ENCODE results near the gene LRIG2.
"Not testable (repeated sequence)": the region's sequence is repeated elsewhere in the genome, so short reads cannot be mapped to it uniquely, and the experiment has no call there.

Gene LRIG2

GRCh38 chr1:113072141-113072756 is 749 bp upstream of the LRIG2 start:
- no peak for ATAC-seq

DNA sequence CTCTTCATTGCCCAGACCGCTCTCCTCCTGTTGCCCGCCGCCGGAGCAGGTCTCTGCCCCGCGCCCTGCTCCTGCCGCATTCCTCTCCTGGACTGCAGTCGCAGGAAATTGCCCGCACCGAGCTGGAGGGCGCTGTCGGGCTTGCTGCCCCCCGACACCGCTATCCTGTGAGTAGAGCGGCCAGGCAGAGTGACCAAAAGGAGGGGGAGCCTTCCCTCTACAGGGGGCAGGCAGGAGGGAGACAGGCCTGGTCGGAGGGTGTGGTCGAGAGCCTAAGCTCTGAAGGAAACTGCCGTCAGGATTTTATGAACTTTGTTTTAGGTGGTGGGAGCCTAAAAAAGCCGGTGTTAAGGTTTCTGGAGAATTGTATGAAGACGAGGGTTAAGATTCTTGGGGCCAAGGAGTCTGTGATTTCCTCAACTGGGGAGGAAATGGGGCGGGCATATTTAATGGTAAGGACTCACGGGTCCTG is 517 bp downstream of the LRIG2 start:
- peak in 1 of 2 donors; percentile 0 for ATAC-seq

DNA sequence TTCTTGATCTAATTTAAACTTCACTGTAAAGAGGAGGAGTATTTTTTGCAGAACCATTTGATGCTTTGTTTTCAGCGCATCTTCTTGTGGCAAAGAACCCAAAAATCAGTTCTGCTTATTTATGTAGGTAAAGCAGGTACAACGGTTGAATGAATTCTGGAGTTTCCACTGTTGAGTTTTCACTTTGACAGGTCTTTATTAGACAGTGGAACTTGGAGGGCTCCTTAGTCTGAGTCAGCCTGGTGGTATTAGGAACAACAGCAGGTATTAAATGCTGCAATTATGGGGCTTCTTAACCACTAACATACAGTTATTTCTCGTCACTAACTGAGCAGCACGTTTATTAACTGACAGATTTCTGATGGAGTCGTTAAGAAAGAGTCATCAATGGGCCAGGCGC is 1.2 kb downstream of the LRIG2 start:
- no peak for ATAC-seq

GRCh38 chr1:113077978-113078377 is 5.0 kb downstream of the LRIG2 start:
- ATAC-seq, result not testable (repeated sequence)

DNA sequence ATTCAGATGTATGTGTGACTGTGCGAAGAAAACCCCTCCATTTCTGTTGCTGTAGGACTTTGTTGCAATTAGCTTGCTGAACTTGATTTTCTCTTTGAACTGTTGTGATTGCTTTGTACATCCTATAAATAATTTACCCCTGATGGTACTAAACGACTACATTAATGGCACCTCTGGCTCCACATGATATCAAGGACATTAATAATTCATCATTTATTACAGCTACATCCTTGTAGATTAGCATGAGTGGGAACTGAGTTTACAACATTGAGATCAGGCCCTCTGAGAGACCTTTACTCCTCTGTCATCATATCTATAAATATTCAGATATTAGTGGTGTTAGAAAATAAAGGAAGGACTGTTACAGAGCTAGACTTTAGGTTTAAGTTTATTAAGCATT is 13.5 kb downstream of the LRIG2 start:
- ATAC-seq, result no peak

GRCh38 chr1:113088972-113089371 is 16.0 kb downstream of the LRIG2 start:
- ATAC-seq, result no peak

DNA sequence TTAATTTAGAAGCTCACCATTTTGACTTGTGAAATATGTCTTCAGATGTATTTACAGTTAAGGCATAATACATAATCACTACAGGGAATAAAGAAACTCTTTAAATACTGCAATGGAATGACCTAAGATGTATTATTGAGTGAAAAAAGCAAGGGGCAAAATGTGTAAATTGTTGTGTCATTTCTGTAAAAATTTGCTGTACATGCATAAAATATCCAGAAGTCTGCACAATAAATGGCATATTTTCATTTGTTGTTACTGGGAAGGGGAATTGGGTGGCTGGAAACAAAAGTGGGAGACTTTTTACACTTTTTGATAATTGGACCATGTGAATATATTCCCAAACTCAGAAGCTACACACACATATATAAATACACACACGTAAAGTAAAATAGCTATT is 17.1 kb downstream of the LRIG2 start:
- ATAC-seq, result no peak

- no peak for ATAC-seq
Measured at GRCh38 chr1:113091988-113092594, 19.1 kb downstream of the LRIG2 start.

DNA sequence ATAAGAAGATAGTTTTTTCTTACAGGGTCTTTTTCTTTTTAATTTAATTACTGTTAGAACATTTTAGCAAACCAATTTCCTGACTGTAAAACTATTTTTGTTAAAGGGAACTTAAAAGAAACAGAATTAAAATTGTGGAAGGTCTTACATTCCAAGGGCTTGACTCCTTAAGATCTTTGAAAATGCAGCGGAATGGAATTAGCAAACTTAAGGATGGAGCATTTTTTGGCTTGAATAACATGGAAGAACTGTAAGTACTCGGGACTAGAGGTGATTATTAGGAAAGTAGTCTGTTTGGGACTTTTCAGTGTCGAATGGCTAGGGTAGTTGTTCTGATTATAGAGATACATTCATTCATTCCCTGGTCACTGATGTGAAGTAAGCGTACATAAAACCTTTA is 21.5 kb downstream of the LRIG2 start:
- no peak for ATAC-seq

DNA sequence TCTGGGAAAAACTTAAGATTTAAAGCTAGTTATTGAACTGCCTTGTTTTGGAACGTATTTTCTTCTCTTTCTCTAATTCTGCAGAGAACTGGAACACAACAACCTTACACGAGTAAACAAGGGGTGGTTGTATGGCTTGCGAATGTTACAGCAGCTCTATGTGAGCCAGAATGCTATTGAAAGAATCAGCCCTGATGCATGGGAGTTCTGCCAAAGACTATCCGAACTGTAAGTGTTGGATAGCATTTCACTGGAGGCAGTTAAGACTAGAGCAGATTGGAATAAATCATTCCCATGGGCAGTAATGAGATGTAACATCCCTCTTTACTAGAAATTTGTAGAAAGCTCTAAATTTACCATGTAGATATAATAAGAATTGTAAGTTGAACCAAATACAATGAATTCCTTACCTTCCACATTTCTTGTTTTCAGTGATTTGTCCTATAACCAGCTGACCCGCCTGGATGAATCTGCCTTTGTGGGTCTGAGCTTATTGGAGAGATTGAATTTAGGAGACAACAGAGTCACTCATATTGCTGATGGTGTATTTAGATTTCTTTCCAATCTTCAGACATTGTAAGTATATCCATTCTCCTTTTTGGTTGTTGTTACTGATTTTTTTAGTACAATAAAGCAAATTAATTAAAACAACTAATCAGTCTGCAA is 22.9 kb downstream of the LRIG2 start:
- no peak for ATAC-seq

DNA sequence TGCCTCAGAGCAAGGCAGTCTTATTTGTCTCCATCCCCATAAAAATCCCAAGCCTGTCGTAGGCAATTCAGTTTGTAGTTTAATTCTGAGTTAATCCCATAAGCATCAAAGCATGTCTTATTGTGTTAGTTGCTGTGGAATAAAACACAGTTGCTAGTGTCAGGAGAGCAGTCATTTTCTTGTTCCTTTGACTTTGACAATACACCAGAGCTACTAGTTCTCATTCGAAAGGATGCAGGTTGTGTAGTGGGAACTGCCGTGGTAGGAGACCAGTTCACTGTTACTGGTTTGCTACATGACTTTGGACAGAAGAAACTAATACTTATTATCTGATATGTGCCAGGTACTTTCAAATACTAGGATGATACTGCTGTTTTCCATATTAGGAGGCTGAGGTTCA is 23.5 kb downstream of the LRIG2 start:
- no peak for ATAC-seq

DNA sequence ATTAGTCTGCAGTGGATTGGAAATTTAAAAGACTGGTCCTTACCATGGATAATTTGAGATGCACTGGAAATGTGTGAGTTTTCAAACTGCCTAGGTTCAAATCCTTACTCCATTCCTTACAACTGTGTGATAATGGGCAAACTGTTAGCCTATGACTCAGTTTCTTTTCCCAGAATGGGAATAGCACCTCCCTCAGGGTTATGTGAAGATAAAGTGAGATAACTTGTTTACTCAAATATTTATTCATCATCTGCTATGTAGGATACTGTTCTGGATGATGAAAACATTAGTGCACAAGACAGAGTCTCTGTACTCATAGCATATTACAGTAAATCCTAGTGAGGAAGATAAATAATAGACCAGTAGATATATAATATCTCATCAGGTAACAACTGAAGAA is 28.6 kb downstream of the LRIG2 start:
- no peak for ATAC-seq

DNA sequence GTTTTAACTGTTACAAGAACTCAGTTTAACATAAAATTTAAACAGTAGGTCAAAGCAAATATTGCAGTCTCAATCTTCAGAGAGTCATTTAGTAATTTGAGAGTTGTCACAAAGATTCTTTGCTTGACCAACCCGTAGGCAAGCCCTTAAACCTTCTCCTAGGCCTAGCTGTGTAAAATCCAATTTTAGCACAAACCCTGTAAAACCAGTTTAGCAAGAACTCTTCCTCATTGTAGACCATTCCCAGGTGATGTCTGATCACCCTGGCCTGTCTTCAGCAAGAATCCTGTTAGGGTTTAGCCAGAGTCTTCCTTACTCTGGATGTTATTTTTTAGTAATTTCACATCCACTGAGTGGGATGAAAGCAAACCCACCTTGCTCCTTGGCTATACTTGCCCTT is 30.1 kb downstream of the LRIG2 start:
- no peak for ATAC-seq

- ATAC-seq, result no peak
Measured at GRCh38 chr1:113103977-113104376, 31.0 kb downstream of the LRIG2 start.

- no peak for ATAC-seq
Measured at GRCh38 chr1:113106910-113107309, 33.9 kb downstream of the LRIG2 start.

GRCh38 chr1:113109908-113110554 is 37.0 kb downstream of the LRIG2 start:
- ATAC-seq, result no peak

DNA sequence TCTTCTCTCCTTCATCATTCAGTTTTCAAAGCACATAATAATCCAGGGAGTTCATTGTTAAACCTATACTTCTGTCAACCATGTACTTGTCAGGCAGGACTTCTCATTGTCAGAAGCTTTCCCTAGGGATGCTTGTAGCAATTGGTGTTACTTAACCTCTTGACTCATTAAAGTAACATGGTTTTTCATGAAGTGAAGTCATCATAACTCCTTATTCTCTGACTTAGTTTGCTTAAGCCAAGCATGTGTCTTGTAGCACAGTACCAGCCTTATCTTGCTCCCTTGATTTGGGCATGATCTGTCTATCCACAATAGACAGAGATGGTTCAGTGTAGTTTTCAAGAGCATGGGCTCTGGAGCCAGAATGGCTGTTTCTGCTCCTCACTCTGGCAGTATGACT is 45.3 kb downstream of the LRIG2 start:
- ATAC-seq, result no peak

- ATAC-seq, result no peak
Measured at GRCh38 chr1:113123737-113124136, 50.7 kb downstream of the LRIG2 start.

DNA sequence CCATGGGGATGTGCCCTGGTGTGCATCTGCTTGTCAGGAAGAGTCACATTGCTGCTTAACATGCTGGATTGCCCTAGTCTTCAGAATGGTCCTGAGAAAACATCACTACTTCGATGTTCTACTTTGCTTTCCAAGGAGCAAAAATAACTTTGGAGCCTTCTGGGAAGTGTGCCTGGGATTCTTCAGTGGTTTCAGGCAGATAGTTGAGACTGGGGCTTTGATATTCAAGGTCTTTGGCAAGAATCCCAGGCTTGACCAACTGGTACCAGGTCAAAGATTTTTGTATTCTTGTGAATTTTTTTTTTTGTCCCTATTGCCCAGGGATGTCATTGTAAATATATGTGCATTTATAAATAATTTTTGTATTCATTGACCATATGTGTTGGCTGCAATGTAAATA is 51.4 kb downstream of the LRIG2 start:
- no peak for ATAC-seq

- peak; percentile 38 to 61 for ATAC-seq
Measured at GRCh38 chr1:113125517-113125916, 52.5 kb downstream of the LRIG2 start.

DNA sequence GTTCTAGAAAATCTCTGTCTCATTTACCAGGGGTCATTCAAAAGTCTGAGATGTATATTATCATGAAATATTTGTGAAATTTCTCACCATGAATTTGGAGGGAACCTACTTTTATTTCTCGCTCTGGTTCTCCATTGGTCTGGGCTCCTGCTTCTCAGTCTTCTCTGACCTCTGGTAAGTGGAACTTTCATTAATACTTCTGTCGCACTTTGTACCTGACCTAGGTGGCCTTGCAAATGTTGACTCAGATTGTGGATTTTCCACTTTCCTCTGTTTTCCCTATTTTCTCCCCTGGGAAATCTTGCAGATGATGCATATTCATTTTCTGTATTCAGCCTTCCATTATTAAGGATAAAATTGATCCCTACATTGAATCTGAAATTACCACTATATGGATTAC is 53.2 kb downstream of the LRIG2 start:
- ATAC-seq, result no peak

GRCh38 chr1:113128116-113128515 is 55.1 kb downstream of the LRIG2 start:
- ATAC-seq, result no peak

DNA sequence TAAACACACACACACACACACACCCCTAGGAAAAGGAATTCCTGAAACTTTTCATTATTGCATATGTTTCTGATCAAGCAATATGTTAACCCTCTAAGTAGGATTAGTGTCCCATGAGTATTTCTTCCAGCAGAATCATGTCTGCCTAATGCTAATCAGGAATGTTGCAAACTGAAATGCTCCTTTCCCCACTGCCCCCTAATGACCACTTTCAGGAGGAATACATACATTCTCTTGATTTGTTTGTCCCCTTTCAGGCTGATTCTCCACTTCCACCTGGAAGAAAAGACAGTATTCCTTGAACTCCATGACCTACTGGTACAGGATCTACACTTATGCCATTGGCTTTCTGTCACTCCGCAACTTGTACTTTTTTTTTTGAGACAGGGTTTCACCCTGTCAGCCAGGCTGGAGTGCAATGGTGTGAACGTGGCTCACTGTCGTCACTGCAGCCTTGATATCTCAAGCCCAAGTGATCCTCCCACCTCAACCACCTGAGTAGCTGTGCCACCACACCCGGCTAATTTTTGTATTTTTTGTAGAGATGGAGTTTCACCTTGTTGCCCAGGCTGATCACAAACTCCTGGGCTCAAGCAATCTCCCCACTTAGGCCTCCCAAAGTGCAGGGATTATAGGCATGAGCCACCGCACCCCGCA is 56.7 kb downstream of the LRIG2 start:
- ATAC-seq, result no peak

All from activated CD4-positive, CD25-positive, alpha-beta regulatory T cell treated with anti-CD3 and anti-CD28 coated beads, Interleukin-2, amount 50 U/mL, for 24 hours (primary cell).